Tibial nerve (tissue), 4 donors: ENCODE data around the gene ARHGAP23.

Source experiments
- EP300 ChIP-seq, 2 donors: sonication (generic); formaldehyde crosslinking; IDR thresholded peaks; one replicate each; pipeline ENCODE4 v1.6.1; 2017; ENCODE audit warnings: antibody characterized with exemption in 2 of 2, mild to moderate bottlenecking in 1 of 2
- POLR2A ChIP-seq, 2 donors: fragments of 450-650 bp; IDR thresholded peaks; one replicate each; pipeline ENCODE4 v1.6.1; 2017; ENCODE audit warnings: antibody characterized with exemption in 2 of 2, mild to moderate bottlenecking in 2 of 2, moderate library complexity in 2 of 2
- TF ChIP-seq, protein P1 (sequence below), 5 experiments: fragments of 200-600 bp in 3 of 5; fragments of 450-650 bp in 2 of 5; sonication (generic) in 3 of 5; IDR thresholded peaks; one replicate each; pipeline ENCODE4 v1.5.1; 2016 to 2019; ENCODE audit warnings: antibody characterized with exemption in 5 of 5, mild to moderate bottlenecking in 3 of 5, moderate library complexity in 2 of 5

DNA sequence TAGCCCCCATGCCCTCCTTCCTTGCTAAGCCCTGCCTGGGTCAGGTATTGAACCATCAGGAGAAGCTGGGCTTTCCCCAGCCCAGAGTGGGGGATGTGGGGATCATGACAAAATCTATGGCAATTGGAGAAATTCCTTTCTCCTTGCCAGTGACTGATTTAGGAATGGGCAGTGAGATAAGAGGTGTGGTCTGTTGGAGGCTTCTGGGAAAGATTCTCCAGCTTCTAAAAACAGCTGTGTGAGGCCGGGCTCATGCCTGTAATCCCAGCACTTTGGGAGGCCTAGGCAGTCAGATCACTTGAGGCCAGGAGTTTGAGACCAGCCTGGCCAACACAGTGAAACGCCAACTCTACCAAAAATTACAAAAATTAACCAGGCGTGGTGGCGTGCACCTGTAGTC, 108.4 kb downstream of the ARHGAP23 start:
- TF ChIP-seq, protein P1, sequence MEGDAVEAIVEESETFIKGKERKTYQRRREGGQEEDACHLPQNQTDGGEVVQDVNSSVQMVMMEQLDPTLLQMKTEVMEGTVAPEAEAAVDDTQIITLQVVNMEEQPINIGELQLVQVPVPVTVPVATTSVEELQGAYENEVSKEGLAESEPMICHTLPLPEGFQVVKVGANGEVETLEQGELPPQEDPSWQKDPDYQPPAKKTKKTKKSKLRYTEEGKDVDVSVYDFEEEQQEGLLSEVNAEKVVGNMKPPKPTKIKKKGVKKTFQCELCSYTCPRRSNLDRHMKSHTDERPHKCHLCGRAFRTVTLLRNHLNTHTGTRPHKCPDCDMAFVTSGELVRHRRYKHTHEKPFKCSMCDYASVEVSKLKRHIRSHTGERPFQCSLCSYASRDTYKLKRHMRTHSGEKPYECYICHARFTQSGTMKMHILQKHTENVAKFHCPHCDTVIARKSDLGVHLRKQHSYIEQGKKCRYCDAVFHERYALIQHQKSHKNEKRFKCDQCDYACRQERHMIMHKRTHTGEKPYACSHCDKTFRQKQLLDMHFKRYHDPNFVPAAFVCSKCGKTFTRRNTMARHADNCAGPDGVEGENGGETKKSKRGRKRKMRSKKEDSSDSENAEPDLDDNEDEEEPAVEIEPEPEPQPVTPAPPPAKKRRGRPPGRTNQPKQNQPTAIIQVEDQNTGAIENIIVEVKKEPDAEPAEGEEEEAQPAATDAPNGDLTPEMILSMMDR (IDR thresholded peaks at IDR 0.05): no peak
- no peak for TF ChIP-seq EP300 (IDR thresholded peaks at IDR 0.05)
- no peak for TF ChIP-seq POLR2A (IDR thresholded peaks at IDR 0.05)
